Measurements from ENCODE around the gene TMOD1. TPM values are rescaled to one million over a fixed set of nuclear protein-coding genes. Genes with fewer than 3 reads are reported as not detected.
A peak's percentile ranks its signal among the peaks of the same experiment; 100 is the strongest.
"Not testable (repeated sequence)": the region's sequence is repeated elsewhere in the genome, so short reads cannot be mapped to it uniquely, and the experiment has no call there.

TMOD1 gene
- total and polyA plus RNA-seq, 4 experiments from 2014 or later, result 2.1 to 3.3 (median 2.6) TPM

DNA sequence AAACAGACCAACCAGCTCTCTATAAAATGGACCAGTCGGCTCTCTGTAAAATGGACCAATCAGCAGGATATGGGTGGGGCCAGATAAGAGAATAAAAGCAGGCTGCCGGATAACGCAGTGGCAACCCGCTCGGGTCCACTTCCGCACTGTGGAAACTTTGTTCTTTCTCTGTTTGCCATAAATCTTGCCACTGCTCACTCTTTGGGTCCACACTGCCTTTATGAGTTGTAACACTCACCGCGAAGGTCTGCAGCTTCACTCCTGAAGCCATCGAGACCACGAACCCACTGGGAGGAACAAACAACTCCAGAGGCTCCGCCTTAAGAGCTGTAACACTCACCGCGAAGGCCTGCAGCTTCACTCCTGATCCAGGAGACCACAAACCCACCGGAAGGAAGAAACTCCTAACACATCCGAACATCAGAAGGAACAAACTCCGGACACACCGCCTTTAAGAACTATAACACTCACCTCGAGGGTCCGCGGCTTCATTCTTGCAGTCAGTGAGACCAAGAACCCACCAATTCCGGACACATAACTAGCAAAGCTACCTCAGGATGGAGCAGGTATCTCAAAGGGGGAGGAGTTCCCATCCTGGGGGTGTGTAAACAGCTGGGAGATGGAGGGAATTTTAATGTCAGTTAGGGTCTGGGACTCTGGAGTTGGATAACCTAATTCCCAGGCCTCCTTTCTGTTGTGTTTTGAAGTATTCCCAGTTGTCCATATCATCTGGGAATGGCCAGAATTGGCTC, 73.6 kb downstream of the TMOD1 start:
- Mint-ChIP-seq H3K4me1 (peaks cover 16 to 17% (median 17%) of the 10 kb centered on the region in 4 donors), H3K4me3 (peak overlapping the region; percentile 90 to 96 (median 94)), H3K27ac (peak overlapping the region; percentile 65 to 93 (median 90)), H3K36me3 (peaks cover 6 to 12% of the 10 kb centered on the region in 2 donors)
- ChIA-PET CTCF (ENCODE audit: partially characterized antibody) (interaction anchor here (2.9 kb wide), 1 partner anchor 24 kb away, joined by 21 read pairs; no protein-coding TSS in a partner anchor), POLR2A (ENCODE audit: partially characterized antibody) (interaction anchor here (0.7 kb wide), 1 partner anchor 58 kb away, joined by 5 read pairs; the partner anchor contains the start of genes NCBP1 and TSTD2)
- H3K27me3 Mint-ChIP-seq; H3K4me1 ChIP-seq (ENCODE audit: insufficient read depth, low read length); intact Hi-C loops (cut with micrococcal nuclease); H3K36me3 ChIP-seq (ENCODE audit: insufficient read depth, low read length); H3K9me3 Mint-ChIP-seq; H3K9me3 ChIP-seq (ENCODE audit: control insufficient read depth in 1 of 2, low read length in 2 of 2); H3K27me3 ChIP-seq (ENCODE audit: insufficient read depth, low read length): not testable (repeated sequence)
- peak overlapping the region in 1 of 2 donors; percentile 60 for H3K4me3 ChIP-seq (ENCODE audit: low read length in 2 of 2)
- peak; percentile 33 to 63 (median 55) for DNase-seq
- H3K27ac ChIP-seq (ENCODE audit: low read depth, low read length), result peak overlapping the region; percentile 31

- POLR2A ChIA-PET (ENCODE audit: partially characterized antibody), result no interaction called here
- Histone ChIP-seq H3K36me3 (ENCODE audit: insufficient read depth, low read length) (no peaks in the 10 kb centered on the region), H3K9me3 (ENCODE audit: control insufficient read depth in 1 of 2, low read length in 2 of 2) (no peaks in the 10 kb centered on the region), H3K4me3 (ENCODE audit: low read length in 2 of 2) (peak overlapping the region in 1 of 2 donors; percentile 60), H3K27me3 (ENCODE audit: insufficient read depth, low read length) (no peaks in the 10 kb centered on the region), H3K4me1 (ENCODE audit: insufficient read depth, low read length) (peaks cover 7% of the 10 kb centered on the region), H3K27ac (ENCODE audit: low read depth, low read length) (no peak overlapping the region)
- Mint-ChIP-seq H3K4me3 (peak overlapping the region; percentile 90 to 96 (median 94)), H3K9me3 (peaks cover 0 to 6% (median 0%) of the 10 kb centered on the region in 8 donors), H3K27me3 (no peaks in the 10 kb centered on the region), H3K36me3 (peaks cover 6 to 14% of the 10 kb centered on the region in 2 donors), H3K4me1 (peaks cover 15 to 17% (median 16%) of the 10 kb centered on the region in 4 donors), H3K27ac (peak overlapping the region; percentile 54 to 91 (median 60))
- no peak for DNase-seq
- CTCF ChIA-PET (ENCODE audit: partially characterized antibody), result interaction anchor here (2.9 kb wide), 1 partner anchor 23 kb away, joined by 21 read pairs; no protein-coding TSS in a partner anchor
- intact Hi-C loops (cut with micrococcal nuclease), result no loop called here
Measured at GRCh38 chr9:97575673-97576200, 74.3 kb downstream of the TMOD1 start.

- Mint-ChIP-seq H3K36me3 (peaks cover 6 to 14% of the 10 kb centered on the region in 2 donors), H3K27ac (no peak overlapping the region), H3K4me3 (peak overlapping the region in 4 of 8 donors; percentile 4 to 43 (median 21)), H3K9me3 (peaks cover 0 to 7% (median 0%) of the 10 kb centered on the region in 8 donors), H3K4me1 (peaks cover 15 to 17% (median 16%) of the 10 kb centered on the region in 4 donors), H3K27me3 (no peaks in the 10 kb centered on the region)
- Histone ChIP-seq H3K9me3 (ENCODE audit: control insufficient read depth in 1 of 2, low read length in 2 of 2) (no peaks in the 10 kb centered on the region), H3K4me3 (ENCODE audit: low read length in 2 of 2) (no peak overlapping the region), H3K27ac (ENCODE audit: low read depth, low read length) (no peak overlapping the region), H3K27me3 (ENCODE audit: insufficient read depth, low read length) (no peaks in the 10 kb centered on the region), H3K36me3 (ENCODE audit: insufficient read depth, low read length) (no peaks in the 10 kb centered on the region), H3K4me1 (ENCODE audit: insufficient read depth, low read length) (peaks cover 7% of the 10 kb centered on the region)
- ChIA-PET CTCF (ENCODE audit: partially characterized antibody) (no interaction called here), POLR2A (ENCODE audit: partially characterized antibody) (no interaction called here)
- intact Hi-C loops (cut with micrococcal nuclease), result no loop called here
- no peak for DNase-seq
Measured at GRCh38 chr9:97577051-97577450, 75.6 kb downstream of the TMOD1 start.

DNA sequence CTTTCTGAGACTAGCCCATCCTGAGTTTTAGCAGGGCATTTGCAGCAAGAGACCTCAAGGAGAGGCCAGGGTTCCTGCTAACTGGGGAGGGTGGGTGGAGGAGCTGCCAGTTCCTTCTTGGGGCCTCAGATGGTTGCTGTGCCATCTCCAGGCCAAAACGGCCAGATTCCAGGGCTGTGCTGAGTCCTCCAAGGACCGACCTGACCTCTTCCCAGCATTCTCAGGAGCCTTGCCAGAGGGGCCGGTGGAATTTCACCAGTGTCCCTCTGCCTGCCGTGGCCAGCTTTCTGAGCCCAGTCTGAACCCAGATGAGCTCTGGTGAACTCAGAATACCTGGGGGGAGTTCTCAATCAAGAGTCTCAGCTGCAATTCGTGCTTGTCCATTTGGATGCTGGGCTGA, 77.4 kb downstream of the TMOD1 start:
- Histone ChIP-seq H3K9me3 (ENCODE audit: control insufficient read depth in 1 of 2, low read length in 2 of 2) (no peaks in the 10 kb centered on the region), H3K4me3 (ENCODE audit: low read length in 2 of 2) (no peak overlapping the region), H3K4me1 (ENCODE audit: insufficient read depth, low read length) (peaks cover 7% of the 10 kb centered on the region), H3K27ac (ENCODE audit: low read depth, low read length) (no peak overlapping the region), H3K36me3 (ENCODE audit: insufficient read depth, low read length) (no peaks in the 10 kb centered on the region), H3K27me3 (ENCODE audit: insufficient read depth, low read length) (no peaks in the 10 kb centered on the region)
- H3K9me3 Mint-ChIP-seq, result peaks cover 0 to 9% (median under 1%) of the 10 kb centered on the region in 8 donors
- CTCF ChIA-PET (ENCODE audit: partially characterized antibody), result interaction anchor here (0.7 kb wide), 1 partner anchor 20 kb away, joined by 3 read pairs; no protein-coding TSS in a partner anchor
- no peaks in the 10 kb centered on the region for H3K27me3 Mint-ChIP-seq
- DNase-seq, result no peak
- peaks cover 6 to 14% of the 10 kb centered on the region in 2 donors for H3K36me3 Mint-ChIP-seq
- intact Hi-C loops (cut with micrococcal nuclease), result no loop called here
- no peak overlapping the region for H3K27ac Mint-ChIP-seq
- POLR2A ChIA-PET (ENCODE audit: partially characterized antibody), result no interaction called here
- H3K4me1 Mint-ChIP-seq, result peaks cover 14 to 17% (median 16%) of the 10 kb centered on the region in 4 donors
- no peak overlapping the region for H3K4me3 Mint-ChIP-seq

DNA sequence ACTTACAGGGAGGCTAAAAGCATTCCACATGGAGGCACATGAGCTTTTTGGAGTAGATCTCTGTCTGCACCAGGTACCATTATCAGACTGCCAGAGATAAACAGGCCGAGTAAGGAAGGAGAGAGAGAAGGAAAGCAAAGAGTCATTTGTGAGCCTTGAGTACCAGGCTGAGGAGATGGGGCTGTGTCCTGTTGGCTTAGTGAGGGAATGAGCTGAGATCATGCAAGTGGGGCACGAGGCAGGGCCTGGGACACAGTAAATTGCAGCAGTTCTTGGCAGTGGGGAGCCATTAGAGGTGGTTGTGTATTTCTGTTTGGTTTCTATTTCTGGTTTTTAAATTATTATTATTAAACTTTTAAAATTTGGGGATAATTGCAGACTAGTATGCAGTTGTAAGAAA, 78.4 kb downstream of the TMOD1 start:
- peaks cover 11 to 13% (median 12%) of the 10 kb centered on the region in 4 donors for H3K4me1 Mint-ChIP-seq
- no peak overlapping the region for H3K4me3 Mint-ChIP-seq
- Histone ChIP-seq H3K27ac (ENCODE audit: low read depth, low read length) (no peak overlapping the region), H3K4me1 (ENCODE audit: insufficient read depth, low read length) (peaks cover 7% of the 10 kb centered on the region), H3K36me3 (ENCODE audit: insufficient read depth, low read length) (no peaks in the 10 kb centered on the region), H3K4me3 (ENCODE audit: low read length in 2 of 2) (no peak overlapping the region), H3K27me3 (ENCODE audit: insufficient read depth, low read length) (no peaks in the 10 kb centered on the region), H3K9me3 (ENCODE audit: control insufficient read depth in 1 of 2, low read length in 2 of 2) (no peaks in the 10 kb centered on the region)
- peaks cover 6 to 13% of the 10 kb centered on the region in 2 donors for H3K36me3 Mint-ChIP-seq
- intact Hi-C loops (cut with micrococcal nuclease), result no loop called here
- no peaks in the 10 kb centered on the region for H3K27me3 Mint-ChIP-seq
- H3K9me3 Mint-ChIP-seq, result peaks cover 0 to 9% (median 1%) of the 10 kb centered on the region in 8 donors
- POLR2A ChIA-PET (ENCODE audit: partially characterized antibody), result no interaction called here
- no peak for DNase-seq
- CTCF ChIA-PET (ENCODE audit: partially characterized antibody), result no interaction called here
- no peak overlapping the region for H3K27ac Mint-ChIP-seq

DNA sequence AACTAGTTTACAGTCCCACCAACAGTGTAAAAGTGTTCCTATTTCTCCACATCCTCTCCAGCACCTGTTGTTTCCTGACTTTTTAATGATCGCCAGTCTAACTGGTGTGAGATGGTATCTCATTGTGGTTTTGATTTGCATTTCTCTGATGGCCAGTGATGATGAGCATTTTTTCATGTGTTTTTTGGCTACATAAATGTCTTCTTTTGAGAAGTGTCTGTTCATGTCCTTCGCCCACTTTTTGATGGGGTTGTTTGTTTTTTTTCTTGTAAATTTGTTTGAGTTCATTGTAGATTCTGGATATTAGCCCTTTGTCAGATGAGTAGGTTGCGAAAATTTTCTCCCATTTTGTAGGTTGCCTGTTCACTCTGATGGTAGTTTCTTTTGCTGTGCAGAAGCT, 80.1 kb downstream of the TMOD1 start:
- CTCF ChIA-PET (ENCODE audit: partially characterized antibody); H3K27me3 Mint-ChIP-seq; DNase-seq; H3K9me3 ChIP-seq (ENCODE audit: control insufficient read depth in 1 of 2, low read length in 2 of 2); H3K4me1 ChIP-seq (ENCODE audit: insufficient read depth, low read length); H3K4me3 ChIP-seq (ENCODE audit: low read length in 2 of 2); H3K27ac Mint-ChIP-seq; H3K36me3 ChIP-seq (ENCODE audit: insufficient read depth, low read length); H3K27ac ChIP-seq (ENCODE audit: low read depth, low read length); POLR2A ChIA-PET (ENCODE audit: partially characterized antibody); H3K27me3 ChIP-seq (ENCODE audit: insufficient read depth, low read length); H3K4me3 Mint-ChIP-seq; intact Hi-C loops (cut with micrococcal nuclease); H3K9me3 Mint-ChIP-seq; H3K36me3 Mint-ChIP-seq; H3K4me1 Mint-ChIP-seq: not testable (repeated sequence)

GRCh38 chr9:97584778-97585177, 83.3 kb downstream of the TMOD1 start:
- DNase-seq; H3K27ac Mint-ChIP-seq; H3K36me3 ChIP-seq (ENCODE audit: insufficient read depth, low read length); H3K27me3 Mint-ChIP-seq; H3K4me3 Mint-ChIP-seq; H3K27me3 ChIP-seq (ENCODE audit: insufficient read depth, low read length); H3K27ac ChIP-seq (ENCODE audit: low read depth, low read length); intact Hi-C loops (cut with micrococcal nuclease); H3K4me1 ChIP-seq (ENCODE audit: insufficient read depth, low read length); CTCF ChIA-PET (ENCODE audit: partially characterized antibody); H3K4me3 ChIP-seq (ENCODE audit: low read length in 2 of 2); POLR2A ChIA-PET (ENCODE audit: partially characterized antibody); H3K9me3 ChIP-seq (ENCODE audit: control insufficient read depth in 1 of 2, low read length in 2 of 2); H3K4me1 Mint-ChIP-seq: not testable (repeated sequence)
- H3K36me3 Mint-ChIP-seq, result peaks cover 13 to 15% of the 10 kb centered on the region in 2 donors
- peaks cover 0 to 14% (median 10%) of the 10 kb centered on the region in 8 donors for H3K9me3 Mint-ChIP-seq

Data from CD4-positive, alpha-beta memory T cell (primary cell).